ENCODE data around the gene KCNE3.

DNA sequence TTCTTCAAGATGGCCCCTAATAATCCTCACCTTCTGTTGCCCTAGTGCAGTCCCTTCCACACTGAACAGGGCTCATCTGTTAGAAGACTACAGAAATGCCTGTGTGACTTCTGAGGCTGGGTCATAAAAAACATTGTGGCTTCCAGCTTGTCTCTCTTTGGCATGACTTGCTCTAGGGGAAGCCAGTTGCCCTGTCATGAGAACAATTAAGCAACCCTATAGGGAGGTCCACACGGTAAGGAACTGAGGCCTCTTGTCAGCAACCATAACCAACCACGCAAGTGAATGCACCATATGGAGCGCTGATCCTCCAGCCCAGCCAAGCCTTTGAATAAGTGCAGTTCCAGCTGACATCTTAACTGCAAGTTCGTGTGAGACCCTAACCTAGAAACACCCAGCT lies 23.6 kb upstream of the KCNE3 start:
- TF ChIP-seq, protein P1, sequence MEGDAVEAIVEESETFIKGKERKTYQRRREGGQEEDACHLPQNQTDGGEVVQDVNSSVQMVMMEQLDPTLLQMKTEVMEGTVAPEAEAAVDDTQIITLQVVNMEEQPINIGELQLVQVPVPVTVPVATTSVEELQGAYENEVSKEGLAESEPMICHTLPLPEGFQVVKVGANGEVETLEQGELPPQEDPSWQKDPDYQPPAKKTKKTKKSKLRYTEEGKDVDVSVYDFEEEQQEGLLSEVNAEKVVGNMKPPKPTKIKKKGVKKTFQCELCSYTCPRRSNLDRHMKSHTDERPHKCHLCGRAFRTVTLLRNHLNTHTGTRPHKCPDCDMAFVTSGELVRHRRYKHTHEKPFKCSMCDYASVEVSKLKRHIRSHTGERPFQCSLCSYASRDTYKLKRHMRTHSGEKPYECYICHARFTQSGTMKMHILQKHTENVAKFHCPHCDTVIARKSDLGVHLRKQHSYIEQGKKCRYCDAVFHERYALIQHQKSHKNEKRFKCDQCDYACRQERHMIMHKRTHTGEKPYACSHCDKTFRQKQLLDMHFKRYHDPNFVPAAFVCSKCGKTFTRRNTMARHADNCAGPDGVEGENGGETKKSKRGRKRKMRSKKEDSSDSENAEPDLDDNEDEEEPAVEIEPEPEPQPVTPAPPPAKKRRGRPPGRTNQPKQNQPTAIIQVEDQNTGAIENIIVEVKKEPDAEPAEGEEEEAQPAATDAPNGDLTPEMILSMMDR (IDR thresholded peaks at IDR 0.05; ENCODE audit: borderline replicate concordance, extremely low read depth, low read length, poor library complexity, severe bottlenecking): no peak
- TF ChIP-seq EZH2 (IDR thresholded peaks at IDR 0.05; ENCODE audit: borderline replicate concordance, low read depth, low read length, severe bottlenecking): no peak
